Measurements from ENCODE around the gene KLHL13.

GRCh38 chrX:117985241-117985640 is 131.4 kb downstream of the KLHL13 start:
- TF ChIP-seq EZH2 (IDR thresholded peaks at IDR 0.05; ENCODE audit: insufficient read depth, poor library complexity, severe bottlenecking) (no peak), EZH2phosphoT487 (IDR thresholded peaks at IDR 0.05; ENCODE audit: insufficient read depth, low read depth) (no peak)
